Subcutaneous adipose tissue (tissue), 4 donors: ENCODE results near the gene UBAC2. TPM values are rescaled to one million over a fixed set of nuclear protein-coding genes. Genes with fewer than 3 reads are reported as not detected.

Source experiments
- total RNA-seq, 4 donors: library from RNA; depleted of rRNA; stranded (reverse); fragments of >200 nt; gene quantifications; one replicate each; pipeline ENCODE4 v1.1.0, GENCODE V29; 2016
- TF ChIP-seq, protein P1 (sequence below): fragments of 450-650 bp; IDR thresholded peaks from one replicate; pipeline ENCODE4 v1.5.1; 2016; ENCODE audit warnings: low read depth, mild to moderate bottlenecking, control low read depth, antibody characterized with exemption, moderate library complexity

The UBAC2 gene
- total RNA-seq, 4 donors from 2014 or later: 47.4 to 73.3 (median 65.8) TPM

DNA sequence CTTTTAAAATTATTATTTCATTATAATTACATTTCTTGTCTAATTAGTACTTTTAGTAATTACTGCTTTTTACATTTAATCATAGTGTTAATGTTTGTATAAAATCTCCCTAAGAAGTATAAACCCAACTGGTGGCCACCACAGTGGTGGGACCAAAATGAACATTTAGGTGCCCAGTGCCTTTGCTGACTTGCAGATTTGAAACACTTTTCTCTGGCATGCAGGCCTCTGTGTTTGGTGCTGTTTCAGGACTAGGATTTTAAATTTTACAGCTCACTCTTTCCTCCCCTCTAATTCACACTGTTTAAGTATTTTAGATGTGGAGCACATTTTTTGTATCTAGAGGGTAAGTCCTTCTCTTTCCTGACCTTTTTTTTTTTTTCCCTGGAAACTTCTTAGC, 17.5 kb downstream of the UBAC2 start:
- TF ChIP-seq, protein P1, sequence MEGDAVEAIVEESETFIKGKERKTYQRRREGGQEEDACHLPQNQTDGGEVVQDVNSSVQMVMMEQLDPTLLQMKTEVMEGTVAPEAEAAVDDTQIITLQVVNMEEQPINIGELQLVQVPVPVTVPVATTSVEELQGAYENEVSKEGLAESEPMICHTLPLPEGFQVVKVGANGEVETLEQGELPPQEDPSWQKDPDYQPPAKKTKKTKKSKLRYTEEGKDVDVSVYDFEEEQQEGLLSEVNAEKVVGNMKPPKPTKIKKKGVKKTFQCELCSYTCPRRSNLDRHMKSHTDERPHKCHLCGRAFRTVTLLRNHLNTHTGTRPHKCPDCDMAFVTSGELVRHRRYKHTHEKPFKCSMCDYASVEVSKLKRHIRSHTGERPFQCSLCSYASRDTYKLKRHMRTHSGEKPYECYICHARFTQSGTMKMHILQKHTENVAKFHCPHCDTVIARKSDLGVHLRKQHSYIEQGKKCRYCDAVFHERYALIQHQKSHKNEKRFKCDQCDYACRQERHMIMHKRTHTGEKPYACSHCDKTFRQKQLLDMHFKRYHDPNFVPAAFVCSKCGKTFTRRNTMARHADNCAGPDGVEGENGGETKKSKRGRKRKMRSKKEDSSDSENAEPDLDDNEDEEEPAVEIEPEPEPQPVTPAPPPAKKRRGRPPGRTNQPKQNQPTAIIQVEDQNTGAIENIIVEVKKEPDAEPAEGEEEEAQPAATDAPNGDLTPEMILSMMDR: no peak

DNA sequence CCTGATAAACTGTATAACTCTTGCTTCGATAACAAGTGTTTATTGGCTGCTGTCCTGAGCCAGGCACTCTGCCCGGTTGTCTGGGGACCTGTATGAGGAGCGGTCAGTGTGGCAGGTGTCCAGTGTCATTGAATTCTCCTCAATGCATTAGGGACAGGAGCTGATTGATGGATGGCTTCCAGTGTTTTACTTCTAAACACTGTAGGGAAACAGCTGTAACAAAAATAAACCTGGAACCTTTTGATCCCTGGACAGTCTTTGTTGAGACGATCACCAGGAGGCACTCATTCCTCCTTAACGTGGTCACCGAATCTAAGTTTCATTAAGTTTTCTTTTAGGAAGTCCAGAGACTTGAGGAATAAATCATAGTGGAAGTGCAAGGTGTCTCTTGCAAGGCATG, 17.9 kb downstream of the UBAC2 start:
- TF ChIP-seq, protein P1: no peak

DNA sequence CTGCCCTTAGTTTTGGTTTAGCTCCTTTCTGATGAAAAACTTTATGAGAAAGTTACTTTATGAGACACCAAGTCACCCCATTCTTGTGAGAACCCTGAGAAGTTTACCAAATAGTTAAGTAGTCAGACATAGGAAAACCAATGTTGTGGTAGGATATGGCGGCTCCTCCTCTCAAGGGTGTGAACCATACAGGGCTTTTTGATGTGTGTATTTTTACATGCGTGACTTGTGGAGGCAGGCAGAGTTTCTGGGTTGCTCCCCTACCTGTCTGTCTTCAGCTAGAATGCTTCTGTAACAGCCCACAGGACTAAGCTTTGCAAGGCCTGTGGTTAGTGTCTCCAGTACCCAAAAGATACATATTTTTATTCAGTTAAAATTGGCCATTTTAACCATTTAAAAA, 18.3 kb downstream of the UBAC2 start:
- TF ChIP-seq, protein P1: no peak

DNA sequence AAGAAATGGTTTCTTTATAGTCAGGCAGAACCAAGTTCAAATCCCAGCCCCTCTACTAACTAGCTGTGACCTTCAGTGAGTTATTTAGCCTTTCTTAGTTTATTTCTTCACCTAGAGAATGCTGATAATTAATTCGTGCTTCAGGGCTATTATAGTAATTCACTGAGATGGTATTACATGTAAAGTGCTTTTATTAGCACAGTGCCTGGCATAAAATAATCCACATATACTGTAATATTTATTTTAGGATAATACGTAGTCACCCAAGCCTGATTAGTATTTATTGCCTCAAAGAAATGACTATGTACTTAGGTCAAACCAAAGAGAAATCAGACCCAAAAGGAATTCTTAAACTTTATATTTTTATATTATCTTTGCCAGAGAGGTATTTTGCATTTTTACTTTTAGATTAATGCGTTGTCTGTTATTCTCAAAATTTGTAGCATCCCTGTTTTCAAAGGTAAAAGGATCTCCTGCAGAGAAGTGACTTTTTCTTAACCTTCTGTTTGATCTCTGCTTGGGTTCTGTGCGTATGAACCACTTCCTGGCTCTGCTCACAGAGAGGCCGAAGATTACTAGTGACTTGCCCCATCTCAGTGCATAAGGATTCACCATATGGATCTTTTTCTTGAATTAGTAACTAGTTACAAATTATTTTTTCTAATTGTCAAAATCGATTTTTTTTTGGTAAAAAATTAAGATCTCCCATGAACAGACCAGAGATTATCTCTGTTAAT, 19.7 kb downstream of the UBAC2 start:
- TF ChIP-seq, protein P1: no peak

DNA sequence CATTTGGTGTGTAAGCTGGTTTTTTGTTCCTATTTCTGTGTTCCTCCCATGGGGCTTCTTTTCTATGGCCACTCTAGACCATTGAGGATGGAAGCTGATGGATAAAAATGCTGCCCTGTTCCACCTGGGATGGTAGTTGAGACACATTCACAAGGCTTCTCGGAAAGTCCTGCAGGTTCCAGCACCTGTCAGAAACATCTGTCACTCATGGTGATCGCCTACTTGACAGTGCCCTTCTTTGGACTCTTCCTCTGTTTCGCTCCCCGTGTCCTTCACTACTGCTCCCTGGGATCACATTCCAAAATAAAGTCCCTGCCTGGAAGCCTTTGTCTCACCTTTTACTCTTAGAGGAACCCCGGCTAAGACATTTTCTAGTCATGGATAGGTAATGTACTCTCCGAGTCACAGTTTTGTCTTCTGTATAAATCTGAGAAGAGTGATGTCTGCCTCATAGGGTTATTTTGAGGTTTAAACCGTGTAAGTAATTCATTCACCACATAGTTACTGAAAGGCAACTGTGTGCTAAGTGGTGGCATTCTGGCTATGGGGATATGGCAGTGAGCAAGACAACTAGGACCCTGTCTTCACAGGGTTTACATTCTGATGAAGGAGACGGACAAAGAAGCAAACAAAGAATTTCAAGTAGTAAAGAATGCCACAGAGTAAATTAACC, 21.0 kb downstream of the UBAC2 start:
- TF ChIP-seq, protein P1: no peak

DNA sequence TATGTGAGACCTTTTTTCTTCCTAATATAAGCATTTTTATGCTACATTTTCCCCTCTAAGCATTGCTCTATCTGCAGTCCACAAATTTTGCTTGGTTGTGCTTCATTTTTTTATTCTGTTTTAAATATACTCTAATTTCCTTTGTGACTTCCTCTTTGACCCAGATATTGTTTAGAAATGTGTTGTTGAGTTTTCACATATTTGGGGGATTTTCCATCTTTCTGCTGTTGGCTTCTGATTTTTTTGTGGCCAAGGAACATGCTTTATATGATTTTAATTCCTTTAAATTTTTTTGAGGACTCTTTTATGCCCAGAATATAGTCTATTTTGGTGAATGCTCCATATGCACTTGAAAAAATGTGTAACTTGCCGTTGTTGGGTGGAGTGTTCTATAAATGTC, 22.9 kb downstream of the UBAC2 start:
- TF ChIP-seq, protein P1: no peak

DNA sequence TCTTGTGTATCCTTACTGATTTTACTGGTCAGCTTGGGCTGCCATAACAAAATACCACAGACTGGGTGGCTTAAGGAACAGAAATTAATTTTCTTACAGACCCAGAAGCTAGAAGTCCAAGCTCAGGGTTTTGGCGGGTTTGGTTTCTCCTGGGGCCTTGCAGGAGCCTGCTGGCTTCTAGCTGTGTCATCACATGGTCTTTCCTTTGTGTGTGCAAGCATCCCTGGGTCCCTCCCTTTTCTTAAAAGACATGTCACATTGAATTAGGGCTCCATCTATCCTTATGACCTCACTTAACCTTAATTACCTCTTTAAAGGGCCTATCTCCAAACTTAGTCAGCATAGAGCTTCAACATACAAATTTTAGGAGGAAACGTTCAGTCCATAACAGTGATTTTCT, 23.4 kb downstream of the UBAC2 start:
- TF ChIP-seq, protein P1: no peak
